Measurements from ENCODE around the gene TAPBPL.

Gene TAPBPL

GRCh38 chr12:6460751-6461371 lies 9.0 kb downstream of the TAPBPL start:
- Histone ChIP-seq H3K79me2 (ENCODE audit: insufficient read depth, low read length) (peaks cover 19% of the 10 kb centered on the region), H2AFZ (ENCODE audit: low read depth, low read length) (peak overlapping the region; percentile 62; the same call in 1 of the 2 replicates), H3K9ac (ENCODE audit: low read depth, low read length) (peak overlapping the region; percentile 54), H3K4me1 (ENCODE audit: insufficient read depth, low read length) (peaks cover 52% of the 10 kb centered on the region), H3K36me3 (ENCODE audit: insufficient read depth, low read length) (peaks cover 78% of the 10 kb centered on the region), H4K20me1 (ENCODE audit: insufficient read depth, low read length) (no peaks in the 10 kb centered on the region), H3K27me3 (ENCODE audit: insufficient read depth, low read length, poor library complexity) (no peaks in the 10 kb centered on the region), H3K9me3 (ENCODE audit: insufficient read depth, low read length, severe bottlenecking) (no peaks in the 10 kb centered on the region), H3K4me3 (ENCODE audit: low read depth in 1 of 2, low read length in 2 of 2) (peak overlapping the region in 1 of 2 experiments; percentile 44; a peak in 1 of 4 replicates), H3K27ac (ENCODE audit: low read length) (peak overlapping the region; percentile 96), H3K4me2 (ENCODE audit: insufficient read depth, low read length) (peak overlapping the region; percentile 58)
- DNase-seq (peak; percentile 39), ATAC-seq (ENCODE audit: insufficient read depth, low read depth) (peak; percentile 6; the same call in 2 of the 3 replicates)
- TF ChIP-seq, protein P1, sequence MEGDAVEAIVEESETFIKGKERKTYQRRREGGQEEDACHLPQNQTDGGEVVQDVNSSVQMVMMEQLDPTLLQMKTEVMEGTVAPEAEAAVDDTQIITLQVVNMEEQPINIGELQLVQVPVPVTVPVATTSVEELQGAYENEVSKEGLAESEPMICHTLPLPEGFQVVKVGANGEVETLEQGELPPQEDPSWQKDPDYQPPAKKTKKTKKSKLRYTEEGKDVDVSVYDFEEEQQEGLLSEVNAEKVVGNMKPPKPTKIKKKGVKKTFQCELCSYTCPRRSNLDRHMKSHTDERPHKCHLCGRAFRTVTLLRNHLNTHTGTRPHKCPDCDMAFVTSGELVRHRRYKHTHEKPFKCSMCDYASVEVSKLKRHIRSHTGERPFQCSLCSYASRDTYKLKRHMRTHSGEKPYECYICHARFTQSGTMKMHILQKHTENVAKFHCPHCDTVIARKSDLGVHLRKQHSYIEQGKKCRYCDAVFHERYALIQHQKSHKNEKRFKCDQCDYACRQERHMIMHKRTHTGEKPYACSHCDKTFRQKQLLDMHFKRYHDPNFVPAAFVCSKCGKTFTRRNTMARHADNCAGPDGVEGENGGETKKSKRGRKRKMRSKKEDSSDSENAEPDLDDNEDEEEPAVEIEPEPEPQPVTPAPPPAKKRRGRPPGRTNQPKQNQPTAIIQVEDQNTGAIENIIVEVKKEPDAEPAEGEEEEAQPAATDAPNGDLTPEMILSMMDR (IDR thresholded peaks at IDR 0.05; ENCODE audit: borderline replicate concordance, extremely low read depth, low read length, poor library complexity, severe bottlenecking): no peak
- no peak for TF ChIP-seq EZH2 (IDR thresholded peaks at IDR 0.05; ENCODE audit: borderline replicate concordance, low read depth, low read length, severe bottlenecking)

GRCh38 chr12:6461401-6462233 lies 9.8 kb downstream of the TAPBPL start:
- peak overlapping the region; percentile 58 for H3K4me2 ChIP-seq (ENCODE audit: insufficient read depth, low read length)
- H2AFZ ChIP-seq (ENCODE audit: low read depth, low read length): peak overlapping the region; percentile 62
- no peaks in the 10 kb centered on the region for H3K27me3 ChIP-seq (ENCODE audit: insufficient read depth, low read length, poor library complexity)
- H3K4me1 ChIP-seq (ENCODE audit: insufficient read depth, low read length): peaks cover 52% of the 10 kb centered on the region
- TF ChIP-seq EZH2 (IDR thresholded peaks at IDR 0.05; ENCODE audit: borderline replicate concordance, low read depth, low read length, severe bottlenecking): no peak
- TF ChIP-seq, protein P1 (IDR thresholded peaks at IDR 0.05; ENCODE audit: borderline replicate concordance, extremely low read depth, low read length, poor library complexity, severe bottlenecking): peak; percentile 8
- no peaks in the 10 kb centered on the region; the same call in 1 of the 2 replicates for H4K20me1 ChIP-seq (ENCODE audit: insufficient read depth, low read length)
- peaks cover 26% of the 10 kb centered on the region for H3K79me2 ChIP-seq (ENCODE audit: insufficient read depth, low read length)
- H3K9me3 ChIP-seq (ENCODE audit: insufficient read depth, low read length, severe bottlenecking): no peaks in the 10 kb centered on the region
- peak; percentile 95 for DNase-seq
- peak; percentile 97 for ATAC-seq (ENCODE audit: insufficient read depth, low read depth)
- peak overlapping the region; percentile 96 for H3K27ac ChIP-seq (ENCODE audit: low read length)
- peaks cover 85% of the 10 kb centered on the region for H3K36me3 ChIP-seq (ENCODE audit: insufficient read depth, low read length)
- peak overlapping the region; percentile 54 for H3K9ac ChIP-seq (ENCODE audit: low read depth, low read length)
- H3K4me3 ChIP-seq (ENCODE audit: low read depth in 1 of 2, low read length in 2 of 2): peak overlapping the region in 1 of 2 experiments; percentile 44; a peak in 2 of 4 replicates

DNA sequence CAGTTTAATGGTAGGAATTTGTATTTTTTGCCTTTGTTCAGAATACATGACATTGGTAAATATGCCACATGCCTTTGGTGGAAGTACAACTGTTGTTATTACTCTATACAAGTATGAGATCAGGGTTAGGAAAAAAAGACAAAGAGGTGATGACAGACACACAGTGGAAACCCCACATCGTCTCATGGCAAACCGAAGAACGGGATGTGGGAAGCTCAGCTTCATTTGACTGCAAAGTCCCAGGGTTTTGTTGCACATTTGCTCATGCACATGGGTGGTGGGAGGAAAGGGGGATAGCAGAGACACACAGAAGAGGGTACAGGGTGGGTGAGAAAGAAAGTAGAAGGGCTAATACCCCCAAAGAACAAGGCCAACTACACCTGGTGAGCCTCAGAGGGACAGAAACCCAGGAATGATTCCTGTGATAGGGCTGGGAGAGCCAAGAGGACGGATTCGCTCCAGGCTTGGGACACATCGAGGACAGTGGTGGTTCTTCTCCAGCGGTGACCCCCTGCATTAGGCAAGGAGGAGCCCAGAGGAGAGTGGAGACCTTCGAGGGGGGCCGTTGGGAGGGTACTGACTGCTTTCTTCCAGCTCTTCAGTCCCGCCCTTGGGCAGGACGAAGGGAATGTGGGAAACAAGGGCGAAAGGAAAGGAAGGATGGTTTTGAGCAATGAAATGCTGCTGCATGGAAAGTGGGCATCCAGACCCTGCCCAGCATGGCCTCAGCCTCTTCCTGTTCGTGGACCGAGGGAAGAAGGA lies 10.6 kb downstream of the TAPBPL start:
- no peak for TF ChIP-seq EZH2 (IDR thresholded peaks at IDR 0.05; ENCODE audit: borderline replicate concordance, low read depth, low read length, severe bottlenecking)
- TF ChIP-seq, protein P1 (IDR thresholded peaks at IDR 0.05; ENCODE audit: borderline replicate concordance, extremely low read depth, low read length, poor library complexity, severe bottlenecking): no peak
- H3K27me3 ChIP-seq (ENCODE audit: insufficient read depth, low read length, poor library complexity): no peaks in the 10 kb centered on the region
- H3K4me3 ChIP-seq (ENCODE audit: low read depth in 1 of 2, low read length in 2 of 2): peak overlapping the region in 1 of 2 experiments; percentile 44; a peak in 2 of 4 replicates
- H4K20me1 ChIP-seq (ENCODE audit: insufficient read depth, low read length): no peaks in the 10 kb centered on the region; the same call in 1 of the 2 replicates
- peaks cover 81% of the 10 kb centered on the region for H3K36me3 ChIP-seq (ENCODE audit: insufficient read depth, low read length)
- peak overlapping the region; percentile 54 for H3K9ac ChIP-seq (ENCODE audit: low read depth, low read length)
- H3K9me3 ChIP-seq (ENCODE audit: insufficient read depth, low read length, severe bottlenecking): no peaks in the 10 kb centered on the region
- ATAC-seq (ENCODE audit: insufficient read depth, low read depth): peak; percentile 29
- H3K79me2 ChIP-seq (ENCODE audit: insufficient read depth, low read length): peaks cover 28% of the 10 kb centered on the region
- peaks cover 54% of the 10 kb centered on the region for H3K4me1 ChIP-seq (ENCODE audit: insufficient read depth, low read length)
- H3K27ac ChIP-seq (ENCODE audit: low read length): peak overlapping the region; percentile 96
- peak overlapping the region; percentile 58 for H3K4me2 ChIP-seq (ENCODE audit: insufficient read depth, low read length)
- peak; percentile 52 for DNase-seq
- H2AFZ ChIP-seq (ENCODE audit: low read depth, low read length): peak overlapping the region; percentile 0; the same call in 1 of the 2 replicates

Measured in DND-41 (cell line).